ENCODE results near the gene AKAP12.
A peak's percentile ranks its signal among the peaks of the same experiment; 100 is the strongest.
"Not testable (repeated sequence)": the region's sequence is repeated elsewhere in the genome, so short reads cannot be mapped to it uniquely, and the experiment has no call there.

The AKAP12 gene

DNA sequence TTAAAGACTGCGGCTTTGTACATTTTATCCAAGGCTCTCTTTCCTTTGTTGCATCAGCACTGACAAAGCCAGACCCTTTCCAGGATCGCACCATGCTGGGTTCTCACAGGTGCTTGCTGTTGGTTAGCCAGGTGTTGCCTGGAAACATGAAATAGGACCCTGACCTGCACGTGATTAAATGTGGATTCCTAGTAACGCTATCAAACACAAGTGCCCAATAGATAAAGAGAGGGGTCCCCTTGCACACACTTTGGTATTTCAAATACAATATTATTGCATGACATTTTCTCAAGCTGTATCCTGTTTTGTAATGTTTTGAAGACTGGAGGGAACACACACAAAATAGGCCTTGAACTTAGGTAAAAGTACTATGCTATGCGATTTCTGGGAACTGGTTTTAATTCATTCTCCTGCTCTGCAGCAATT is 73.3 kb downstream of the AKAP12 start:
- no peak for DNase-seq (ENCODE audit: low spot score)

DNA sequence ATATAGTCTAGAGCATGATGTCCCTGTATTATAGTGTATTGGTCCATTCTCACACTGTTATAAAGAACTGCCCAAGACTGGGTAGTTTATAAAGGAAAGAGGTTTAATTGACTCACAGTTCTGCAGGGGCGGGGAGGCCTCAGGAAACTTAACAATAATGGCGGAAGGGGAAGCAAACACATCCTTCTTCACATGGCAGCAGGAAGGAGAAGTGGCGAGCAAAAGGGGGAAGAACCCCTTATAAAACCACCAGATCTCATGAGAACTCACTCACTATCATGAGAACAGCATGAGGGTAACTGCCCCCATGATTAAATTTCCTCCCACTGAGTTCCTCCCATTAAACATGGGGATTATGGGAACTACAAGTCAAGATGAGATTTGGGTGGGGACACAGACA is 75.9 kb downstream of the AKAP12 start:
- DNase-seq (ENCODE audit: low spot score): not testable (repeated sequence)

DNA sequence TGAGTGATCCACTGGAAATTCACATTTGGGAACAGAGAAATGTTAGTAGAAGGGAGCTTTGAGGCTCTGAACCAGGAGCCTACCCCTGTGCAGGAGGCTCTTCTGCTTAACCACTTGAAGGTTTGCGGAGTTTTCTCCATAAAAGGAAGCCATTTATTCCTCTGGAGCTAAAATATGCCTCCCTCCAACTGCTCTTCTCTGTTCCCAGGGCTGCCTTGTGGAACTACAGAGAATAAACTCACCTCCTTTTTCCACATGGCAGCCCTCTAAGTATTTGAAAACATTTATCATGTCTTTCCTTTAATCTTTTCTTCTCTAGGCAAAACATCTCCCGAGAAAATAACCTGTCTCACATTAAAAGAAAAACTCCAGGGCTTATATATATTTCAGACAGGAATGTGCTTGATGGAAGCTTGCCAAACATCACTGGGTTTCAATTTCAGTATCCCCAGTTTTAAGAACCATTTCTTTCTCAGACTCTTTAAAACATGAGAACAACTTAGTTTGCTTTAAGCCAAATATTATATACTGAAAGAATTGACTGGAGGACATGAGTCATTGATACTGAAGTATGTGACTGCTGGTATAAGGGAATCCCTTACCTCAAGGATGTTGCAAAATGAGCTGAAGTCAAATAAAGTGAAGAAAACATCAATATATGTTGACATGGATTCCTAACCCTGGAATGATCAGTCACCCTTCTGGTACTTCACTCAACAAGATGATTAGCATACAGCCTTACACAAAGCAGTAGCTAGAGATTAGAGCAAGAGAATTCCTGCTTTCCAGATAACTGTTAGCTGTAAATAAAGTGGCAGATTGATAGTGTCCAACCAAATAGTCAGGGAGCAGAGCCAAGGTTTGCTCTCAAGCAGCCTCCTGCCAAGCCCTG is 77.6 kb downstream of the AKAP12 start:
- DNase-seq (ENCODE audit: low spot score): no peak

DNA sequence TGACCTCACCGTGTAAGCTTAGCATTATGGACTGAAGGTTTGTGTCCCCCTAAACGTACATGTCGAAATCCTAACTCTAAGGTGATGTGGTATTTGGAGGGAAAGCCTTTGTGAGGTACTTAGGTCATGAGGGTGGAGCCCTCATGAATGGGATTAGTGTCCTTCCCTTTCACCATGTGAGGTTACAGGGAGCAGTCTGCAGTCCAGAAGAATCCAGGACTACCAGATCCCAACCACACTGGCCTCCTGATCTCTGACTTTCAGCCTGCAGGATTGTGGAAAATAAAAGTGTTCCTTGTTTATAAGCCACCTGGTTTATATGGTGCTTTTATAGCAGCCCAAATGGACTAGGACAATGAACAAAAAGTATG is 78.2 kb downstream of the AKAP12 start:
- DNase-seq (ENCODE audit: low spot score): no peak

DNA sequence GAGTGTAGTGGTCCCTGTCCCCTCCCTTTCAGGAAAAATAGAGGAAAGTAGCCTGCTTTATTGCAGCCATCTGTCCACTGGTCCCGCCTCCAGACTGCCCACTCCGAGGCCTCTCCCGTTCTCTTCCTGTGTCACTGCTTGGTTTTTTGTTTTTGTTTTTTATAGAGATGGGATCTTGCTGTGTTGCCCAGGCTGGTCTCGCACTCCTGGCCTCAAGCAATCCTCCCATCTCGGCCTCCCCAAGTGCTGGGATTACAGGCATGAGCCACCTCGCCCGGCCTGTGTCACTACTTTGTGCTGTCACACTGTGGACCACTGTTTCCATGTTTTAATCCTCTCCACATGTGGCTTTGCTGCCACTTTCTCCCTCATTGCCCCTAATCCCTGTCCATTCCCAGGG is 80.4 kb downstream of the AKAP12 start:
- no peak for DNase-seq (ENCODE audit: low spot score)

DNA sequence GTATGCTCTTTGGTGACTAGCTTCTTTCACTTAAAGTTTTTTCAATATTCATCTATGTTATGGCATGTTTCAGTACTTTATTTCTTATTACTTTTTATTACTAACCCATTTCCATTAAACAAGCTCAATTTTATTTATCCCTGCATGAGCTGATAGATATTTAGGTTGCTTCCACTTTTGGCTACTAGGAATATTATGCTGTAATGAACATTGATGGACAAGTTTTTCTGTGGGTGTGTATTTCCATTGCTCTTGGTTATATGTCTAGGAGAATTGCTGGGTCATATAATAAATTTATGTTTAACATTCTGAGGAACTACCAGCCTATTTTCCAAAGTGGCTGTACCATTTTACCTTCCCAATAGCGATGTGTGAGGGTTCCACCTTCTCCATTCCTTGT is 81.7 kb downstream of the AKAP12 start:
- DNase-seq (ENCODE audit: low spot score): no peak

DNA sequence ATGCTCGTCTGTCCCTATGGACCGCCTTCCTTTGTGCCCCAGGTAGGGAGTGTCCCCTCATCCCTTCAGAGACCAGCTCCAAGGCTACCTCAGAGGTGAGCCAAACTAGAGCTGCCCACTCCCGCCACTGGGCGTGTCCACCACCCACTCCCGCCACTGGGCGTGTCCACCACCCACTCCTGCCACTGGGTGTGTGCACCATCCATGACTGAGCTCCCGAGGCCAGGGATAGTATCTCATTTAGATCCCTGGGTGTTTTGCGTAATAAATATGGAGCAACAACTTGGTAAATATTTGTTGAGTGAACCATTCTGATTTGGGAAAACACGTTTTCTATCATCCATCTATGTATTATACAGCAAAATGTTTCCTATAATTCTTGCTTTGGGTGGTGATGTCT is 82.8 kb downstream of the AKAP12 start:
- DNase-seq (ENCODE audit: low spot score): no peak

DNA sequence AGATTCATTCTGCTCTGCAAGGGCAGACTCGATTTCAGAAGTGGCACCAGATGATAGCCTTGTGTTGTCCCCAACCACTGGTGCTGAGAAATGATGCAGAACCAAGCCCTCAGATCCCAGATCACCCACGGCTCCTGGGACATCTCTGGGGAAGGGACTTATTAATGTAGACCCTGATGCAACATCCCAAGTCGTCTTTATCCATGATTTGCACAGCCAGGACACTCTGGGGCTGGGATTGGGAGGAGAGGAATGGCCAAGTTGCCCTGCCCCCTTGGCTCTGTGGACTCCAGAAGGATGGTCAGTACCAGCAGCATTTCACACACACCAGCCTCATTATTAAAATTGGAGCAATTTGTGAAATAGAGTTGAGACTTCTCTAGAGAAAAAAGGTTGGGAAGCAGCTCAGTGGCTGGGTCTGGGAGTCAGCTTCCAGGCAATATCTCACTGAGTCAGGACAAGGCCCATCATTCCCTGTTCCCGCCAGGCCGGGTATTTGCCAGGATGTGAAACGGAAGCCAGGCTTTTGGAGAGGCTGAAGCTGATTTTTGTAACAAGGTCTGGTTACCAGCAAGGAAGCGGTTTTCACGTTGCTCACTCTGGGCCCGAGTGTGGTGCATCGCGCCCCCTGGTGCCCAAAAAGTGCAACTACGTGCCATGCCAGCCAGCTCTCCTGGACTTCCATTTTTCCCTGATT is 84.2 kb downstream of the AKAP12 start:
- peak; percentile 73 for DNase-seq (ENCODE audit: low spot score)

DNA sequence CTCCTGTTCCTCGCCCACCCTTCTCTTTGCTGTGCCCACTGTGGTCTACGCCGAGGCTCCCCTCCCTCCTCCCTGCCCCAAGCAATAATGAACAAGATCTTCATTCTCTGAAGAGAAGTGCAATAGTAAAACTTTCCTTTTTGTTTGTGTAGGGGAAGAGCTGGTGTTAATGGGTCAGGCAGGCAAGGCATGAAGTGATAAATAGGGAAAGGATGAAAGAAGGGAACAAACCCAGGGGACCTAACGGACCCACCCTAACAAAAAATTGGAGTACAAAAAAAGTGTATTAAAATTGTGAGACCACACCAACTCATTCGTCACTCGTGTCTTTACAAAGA is 84.7 kb downstream of the AKAP12 start:
- no peak for DNase-seq (ENCODE audit: low spot score)

DNA sequence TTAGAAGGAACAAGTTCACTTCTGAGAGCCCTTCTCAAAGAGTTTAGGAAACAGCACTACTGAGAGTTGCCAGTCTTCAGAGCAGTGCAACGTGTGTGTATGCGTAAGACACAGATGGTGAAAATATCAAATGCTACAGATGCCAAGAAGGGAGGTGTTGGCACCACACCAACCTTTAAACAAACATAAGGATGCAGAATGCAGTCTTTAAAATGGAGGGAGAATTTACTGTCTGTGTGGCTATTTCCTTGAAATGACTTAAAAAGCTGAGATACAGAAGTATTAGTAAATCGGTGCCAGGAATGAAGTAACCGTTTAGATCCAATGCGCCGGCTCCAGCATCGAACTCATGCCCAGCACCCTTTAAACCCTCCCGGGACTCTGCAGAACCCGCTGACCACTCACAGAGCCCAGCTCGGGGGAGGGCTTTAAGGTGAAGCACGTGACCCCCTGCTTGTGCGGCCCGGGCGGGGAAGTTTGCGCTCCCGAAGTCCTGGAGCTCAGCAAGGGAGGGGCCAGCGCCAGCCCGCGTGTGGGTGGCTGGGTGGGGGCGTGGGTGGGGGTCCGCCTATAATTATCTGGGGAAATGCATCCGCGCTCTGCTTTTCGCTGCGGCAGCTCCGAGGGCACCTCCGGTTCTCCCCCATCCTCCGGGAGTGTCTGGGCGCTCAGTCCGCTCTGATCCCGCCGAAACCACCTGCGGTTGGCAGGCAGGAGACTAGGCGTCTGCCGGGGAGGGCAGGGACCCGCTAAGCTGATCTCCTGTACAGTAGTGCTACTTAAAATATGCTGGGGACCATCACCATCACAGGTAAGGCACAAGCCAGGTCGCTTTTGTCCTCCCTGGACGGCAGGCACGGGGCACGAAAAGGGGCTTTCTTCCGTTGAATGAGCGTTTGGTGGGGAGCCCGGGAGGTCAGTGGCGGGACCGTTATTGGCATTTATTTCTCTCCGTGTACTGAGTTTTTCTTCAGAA is 85.6 kb downstream of the AKAP12 start:
- DNase-seq (ENCODE audit: low spot score): no peak

DNA sequence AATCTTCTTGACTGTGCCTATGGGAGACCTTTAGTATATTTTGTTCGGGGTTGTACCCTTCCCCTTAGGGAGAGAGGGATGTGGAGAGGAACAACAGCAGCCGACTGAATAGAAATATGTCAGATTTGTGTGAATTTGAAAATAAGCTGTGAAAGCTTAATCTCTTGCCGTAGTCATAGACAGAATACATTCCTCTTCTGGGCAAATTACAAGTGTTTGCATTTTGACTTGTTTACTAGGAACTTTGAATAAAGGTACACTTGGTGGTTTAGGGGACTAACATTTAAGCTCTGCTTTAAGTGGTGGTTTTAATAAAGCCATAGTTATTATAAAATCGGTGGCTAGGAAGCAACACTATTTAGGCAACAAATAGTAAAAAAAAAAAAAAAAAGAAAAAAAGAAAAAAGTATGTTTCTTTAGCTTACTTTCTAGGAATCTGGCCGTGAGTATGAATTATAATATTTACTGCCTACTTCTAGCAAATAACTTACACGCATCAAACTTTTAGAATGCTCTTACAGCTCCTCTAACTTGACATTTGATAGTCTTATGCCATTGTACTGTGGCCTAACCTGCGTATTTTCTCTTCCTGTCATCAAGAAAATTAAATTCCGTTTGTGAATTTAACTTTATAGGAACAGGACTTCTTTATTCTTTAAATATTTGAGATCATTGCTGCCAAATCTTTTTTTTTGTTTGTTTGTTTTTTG is 86.5 kb downstream of the AKAP12 start:
- DNase-seq (ENCODE audit: low spot score): no peak

DNA sequence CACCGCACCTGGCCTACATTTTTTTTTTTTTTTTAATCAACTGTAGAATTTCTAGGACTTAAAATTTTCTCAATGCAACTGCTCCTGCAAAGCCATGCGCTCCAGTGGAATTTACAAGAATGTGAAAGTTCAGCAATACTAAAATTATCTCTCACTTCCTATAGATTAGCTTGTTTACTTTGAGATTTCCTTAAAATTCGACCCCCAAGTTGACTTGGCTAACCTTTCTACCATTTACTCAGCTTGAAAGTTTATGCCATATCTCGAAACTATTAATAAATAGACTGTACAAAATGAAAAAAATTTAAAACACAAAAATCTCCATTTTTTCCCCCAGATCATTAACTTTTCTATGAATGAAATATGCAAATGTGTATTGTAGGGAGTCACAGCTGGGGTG is 87.3 kb downstream of the AKAP12 start:
- no peak for DNase-seq (ENCODE audit: low spot score)

DNA sequence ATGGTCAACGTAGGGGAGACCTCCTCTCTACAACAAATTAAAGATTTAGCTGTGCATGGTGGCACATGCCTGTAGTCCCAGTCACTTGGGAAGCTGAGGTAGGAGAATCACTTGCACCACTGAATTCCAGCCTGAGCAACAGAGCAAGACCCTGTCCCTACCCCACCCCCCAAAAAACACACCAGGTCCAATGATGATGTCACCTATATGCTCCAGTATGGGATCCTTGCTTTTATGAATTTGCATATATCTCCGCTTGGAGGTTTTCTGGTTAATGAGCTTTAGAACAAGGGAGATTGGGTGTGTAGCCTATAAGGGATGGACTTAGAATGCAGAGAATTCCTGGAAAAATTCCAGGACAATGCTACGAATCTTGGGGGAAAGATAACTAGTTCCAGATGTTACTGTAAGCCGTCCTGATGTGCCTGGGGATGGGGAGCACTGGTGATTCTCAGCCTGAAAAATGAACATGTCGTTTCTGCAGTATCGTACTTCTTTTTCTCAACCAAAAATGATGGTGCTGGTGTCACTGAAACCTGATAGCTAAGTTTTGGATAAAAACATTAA is 90.4 kb downstream of the AKAP12 start:
- no peak for DNase-seq (ENCODE audit: low spot score)

DNA sequence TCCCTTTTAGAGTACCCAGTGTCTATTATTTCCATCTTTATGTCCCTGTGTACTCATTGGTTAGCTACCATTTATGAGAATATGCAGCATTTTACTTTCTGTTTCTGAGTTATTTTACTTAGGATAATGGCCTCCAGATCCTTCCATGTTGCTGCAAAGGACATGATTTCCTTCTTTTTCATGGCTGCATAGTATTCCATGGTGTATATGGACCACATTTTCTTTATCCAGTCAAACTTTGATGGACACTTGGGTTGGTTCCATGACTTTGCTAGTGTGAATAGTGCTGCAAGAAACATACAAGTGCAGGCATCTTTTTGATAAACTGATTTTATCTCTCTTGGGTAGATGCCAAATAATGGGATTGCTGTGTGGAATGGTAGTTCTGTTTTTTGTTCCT is 96.2 kb downstream of the AKAP12 start:
- no peak for DNase-seq (ENCODE audit: low spot score)

DNA sequence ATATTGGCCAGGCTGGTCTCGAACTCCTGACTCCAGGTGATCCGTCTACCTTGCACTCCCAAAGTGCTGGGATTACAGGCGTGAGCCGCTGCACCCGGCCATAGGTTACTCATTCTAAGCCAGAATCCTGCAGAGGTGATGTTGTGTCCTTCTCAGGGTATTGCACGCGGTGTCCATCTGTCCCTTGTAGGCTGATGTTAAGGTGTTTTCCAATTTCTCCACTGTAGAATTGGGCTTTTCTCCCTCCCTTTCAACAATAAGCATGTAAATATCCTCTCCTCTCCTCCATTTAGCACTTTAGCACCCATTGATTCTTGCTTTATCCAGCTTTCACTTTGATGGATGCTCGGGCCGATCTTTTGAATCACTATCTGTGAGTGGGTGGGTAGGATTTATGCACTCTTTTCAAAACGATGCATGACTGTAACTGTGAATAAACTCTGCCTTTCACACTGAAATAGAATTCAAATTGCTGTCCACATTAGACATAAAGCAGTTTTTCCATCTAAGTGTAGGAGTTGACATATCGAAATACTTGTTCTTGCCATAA is 99.0 kb downstream of the AKAP12 start:
- DNase-seq (ENCODE audit: low spot score): no peak

DNA sequence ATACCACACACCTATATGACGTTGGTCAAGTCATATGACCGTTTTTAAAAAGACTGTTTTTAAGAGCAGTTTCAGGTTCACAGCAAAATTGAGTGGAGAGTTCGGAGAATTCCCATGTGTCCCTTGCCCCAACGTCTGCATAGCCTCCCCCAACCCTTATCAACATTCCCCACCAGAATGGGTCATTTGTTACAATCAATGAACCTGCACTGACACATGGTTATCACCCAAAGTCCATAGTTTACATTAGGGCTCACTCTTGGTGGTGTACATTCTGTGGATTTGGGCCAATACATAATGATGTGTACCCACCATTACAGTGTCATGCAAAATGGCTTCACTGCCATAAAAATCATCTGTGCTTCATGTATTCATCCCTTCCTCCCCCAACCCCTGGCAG is 99.6 kb downstream of the AKAP12 start:
- DNase-seq (ENCODE audit: low spot score): no peak

DNA sequence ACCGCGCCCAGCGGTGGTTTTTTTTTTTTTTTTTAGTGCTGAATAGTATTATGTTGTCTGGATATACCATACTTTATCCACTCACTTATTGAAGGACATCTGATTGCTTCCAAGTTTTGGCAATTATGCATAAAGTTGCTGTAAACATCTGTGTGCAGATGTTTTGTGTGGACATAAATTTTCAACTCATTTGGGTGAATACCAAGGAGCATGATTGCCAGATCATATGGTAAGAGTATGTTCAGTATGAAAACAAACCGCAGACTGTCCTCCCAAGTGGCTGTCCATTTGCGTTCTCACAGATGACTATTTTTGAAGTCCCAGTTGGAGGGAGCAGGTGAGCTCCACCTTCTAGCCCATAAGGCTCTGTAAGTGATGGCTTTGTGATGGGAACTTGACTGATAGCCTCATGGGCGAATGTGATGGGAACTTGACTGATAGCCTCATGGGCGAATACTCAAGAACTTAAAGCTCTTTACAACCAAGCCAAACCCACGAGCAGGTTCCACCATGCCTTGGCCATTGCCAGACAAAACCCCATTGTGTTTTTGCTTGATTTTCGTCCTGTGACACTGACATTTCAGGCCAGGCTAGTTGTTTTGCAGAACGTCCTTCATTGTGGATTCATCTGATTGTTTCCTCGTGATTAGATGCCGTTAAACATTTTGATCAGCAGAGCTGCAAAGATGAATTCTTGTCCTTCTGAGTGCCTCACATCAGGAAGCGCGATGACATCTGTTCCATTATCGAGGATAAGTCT is 100.6 kb downstream of the AKAP12 start:
- no peak for DNase-seq (ENCODE audit: low spot score)

DNA sequence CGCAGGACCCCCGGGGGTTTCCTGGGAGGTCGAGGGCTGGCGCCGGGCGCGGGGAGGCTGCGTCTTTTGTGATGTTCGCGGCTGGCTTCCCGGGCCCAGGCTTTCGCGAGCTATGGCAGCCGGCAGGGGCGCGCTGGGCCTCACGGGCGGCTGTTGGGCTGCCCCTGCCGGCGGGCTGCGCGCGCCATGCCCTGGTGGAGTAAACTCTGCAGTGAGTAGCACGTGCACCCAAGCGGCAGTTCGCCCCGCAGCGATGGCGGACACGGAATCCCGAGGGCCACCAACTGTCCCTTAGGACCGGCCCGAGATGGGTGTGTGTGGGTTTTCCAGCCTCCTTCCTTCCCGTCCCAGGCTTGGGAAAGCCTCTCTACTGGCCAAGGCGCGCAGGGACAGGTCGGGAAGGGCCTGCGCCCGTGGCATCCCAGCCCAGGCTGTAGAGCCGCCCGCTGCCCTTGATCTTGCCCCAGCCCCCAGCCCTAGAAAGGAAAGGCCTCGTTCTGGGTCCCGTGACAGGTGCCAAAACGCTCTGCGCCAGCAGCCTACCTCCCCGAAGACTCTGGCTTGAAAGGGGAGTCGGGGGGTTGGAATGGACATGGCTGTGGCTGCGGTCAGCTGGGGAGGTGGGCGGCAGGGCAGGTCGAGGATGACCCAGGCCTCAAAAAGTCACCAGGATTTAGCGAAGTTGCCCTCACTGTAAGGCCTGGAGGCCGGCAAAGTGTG is 101.9 kb downstream of the AKAP12 start:
- no peak for DNase-seq (ENCODE audit: low spot score)

DNA sequence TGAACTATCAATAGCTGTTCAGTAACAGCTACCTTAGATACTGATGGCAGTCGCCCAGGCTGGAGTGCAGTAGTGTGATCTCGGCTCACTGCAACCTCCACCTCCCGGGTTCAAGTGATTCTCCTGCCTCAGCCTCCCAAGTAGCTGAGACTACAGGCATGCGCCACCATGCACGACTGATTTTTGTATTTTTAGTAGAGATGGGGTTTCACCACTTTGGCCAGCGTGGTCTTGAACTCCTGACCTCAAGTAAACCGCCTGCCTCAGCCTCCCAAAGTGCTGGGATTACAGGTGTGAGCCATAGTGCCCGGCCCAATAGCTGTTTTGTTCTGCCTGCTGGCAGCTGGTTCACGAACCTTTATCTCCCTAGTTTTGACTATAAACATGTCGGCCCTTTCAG is 103.0 kb downstream of the AKAP12 start:
- not testable (repeated sequence) for DNase-seq (ENCODE audit: low spot score)
